GM12875 (cell line): ENCODE results near the gene MACROD1.

Experiments
- H3K4me3 ChIP-seq: one replicate; pipeline ENCODE4 v1.5.1; 2011; ENCODE audit warnings: low read depth, low read length, control low read depth
- CTCF ChIP-seq: IDR thresholded peaks from 2 replicates; pipeline ENCODE4 v1.5.1; 2011; ENCODE audit warnings: low read depth, mild to moderate bottlenecking, control low read depth, inconsistent platforms, low read length, moderate library complexity, borderline replicate concordance; ENCODE audit not compliant: insufficient read depth

Gene MACROD1

GRCh38 chr11:64150481-64151239 is 15.3 kb downstream of the MACROD1 start:
- no peak overlapping the region for H3K4me3 ChIP-seq
- TF ChIP-seq CTCF = no peak

- no peak for TF ChIP-seq CTCF
- H3K4me3 ChIP-seq = no peak overlapping the region
Measured at GRCh38 chr11:64150051-64150450, 15.9 kb downstream of the MACROD1 start.

- no peak overlapping the region for H3K4me3 ChIP-seq
- no peak for TF ChIP-seq CTCF
Measured at GRCh38 chr11:64148917-64149617, 16.8 kb downstream of the MACROD1 start.

GRCh38 chr11:64148226-64148916 is 17.5 kb downstream of the MACROD1 start:
- peak; percentile 82 for TF ChIP-seq CTCF
- H3K4me3 ChIP-seq = no peak overlapping the region

- no peak overlapping the region for H3K4me3 ChIP-seq
- peak; percentile 87 for TF ChIP-seq CTCF
Measured at GRCh38 chr11:64146036-64146955, 19.6 kb downstream of the MACROD1 start.

- no peak overlapping the region for H3K4me3 ChIP-seq
- no peak for TF ChIP-seq CTCF
Measured at GRCh38 chr11:64144587-64145472, 21.1 kb downstream of the MACROD1 start.
